GM12878 (cell line): ENCODE measurements around the gene SUGP1. TPM values are rescaled to one million over a fixed set of nuclear protein-coding genes. Genes with fewer than 3 reads are reported as not detected.
A peak's percentile ranks its signal among the peaks of the same experiment; 100 is the strongest.

Experiments
- BCL11A ChIP-seq: IDR thresholded peaks from 2 replicates; pipeline ENCODE4 v1.6.1; 2011; ENCODE audit warnings: low read depth, low read length
- BMI1 ChIP-seq: fragments of 450-650 bp; IDR thresholded peaks from 2 replicates; pipeline ENCODE4 v1.6.1; 2016; ENCODE audit warnings: mild to moderate bottlenecking, moderate library complexity, borderline replicate concordance
- CHD2 ChIP-seq: IDR thresholded peaks from 2 replicates; pipeline ENCODE4 v1.6.1; 2011; ENCODE audit warnings: low read depth, low read length, improper control_type of control experiment, borderline replicate concordance
- CREM ChIP-seq: IDR thresholded peaks from 2 replicates; pipeline ENCODE4 v1.6.1; 2014; ENCODE audit warnings: antibody characterized with exemption, low read depth
- HDAC6 ChIP-seq: fragments of 200-600 bp; sonication (generic); IDR thresholded peaks from one replicate; pipeline ENCODE4 v1.8.0; 2017; ENCODE audit warnings: antibody characterized with exemption; ENCODE audit not compliant: unreplicated experiment
- JUNB ChIP-seq: IDR thresholded peaks from 2 replicates; pipeline ENCODE4 v1.6.1; 2016; ENCODE audit warnings: antibody characterized with exemption, mild to moderate bottlenecking
- KLF5 ChIP-seq: fragments of 450-650 bp; IDR thresholded peaks from 2 replicates; pipeline ENCODE4 v1.6.1; 2014; ENCODE audit warnings: mild to moderate bottlenecking; ENCODE audit not compliant: partially characterized antibody
- LARP7 ChIP-seq: fragments of 450-650 bp; IDR thresholded peaks from 2 replicates; pipeline ENCODE4 v1.6.1; 2017; ENCODE audit warnings: mild to moderate bottlenecking
- NFXL1 ChIP-seq: fragments of 450-650 bp; IDR thresholded peaks from 2 replicates; pipeline ENCODE4 v1.6.1; 2017; ENCODE audit warnings: antibody characterized with exemption, mild to moderate bottlenecking, borderline replicate concordance
- POLR2AphosphoS5 ChIP-seq: IDR thresholded peaks from 2 replicates; pipeline ENCODE4 v1.6.1; 2011; ENCODE audit warnings: mild to moderate bottlenecking, low read length, inconsistent platforms
- RAD21 ChIP-seq: IDR thresholded peaks from 2 replicates; pipeline ENCODE4 v1.6.1; 2011; ENCODE audit warnings: mild to moderate bottlenecking, low read depth, low read length, moderate library complexity; ENCODE audit not compliant: insufficient read depth
- RUNX3 ChIP-seq: IDR thresholded peaks from 2 replicates; pipeline ENCODE4 v1.6.1; 2012; ENCODE audit warnings: low read length, inconsistent platforms
- SMARCA5 ChIP-seq: fragments of 450-650 bp; IDR thresholded peaks from 2 replicates; pipeline ENCODE4 v1.6.1; 2017; ENCODE audit warnings: mild to moderate bottlenecking
- SUPT20H ChIP-seq: IDR thresholded peaks from 2 replicates; pipeline ENCODE4 v1.6.1; 2011; ENCODE audit warnings: low read depth, mild to moderate bottlenecking, low read length, moderate library complexity, borderline replicate concordance; ENCODE audit not compliant: control insufficient read depth
- ZBED1 ChIP-seq: IDR thresholded peaks from 2 replicates; pipeline ENCODE4 v1.6.1; 2016; ENCODE audit warnings: borderline replicate concordance
- ZNF217 ChIP-seq: fragments of 450-650 bp; IDR thresholded peaks from 2 replicates; pipeline ENCODE4 v1.6.1; 2017; ENCODE audit warnings: antibody characterized with exemption, mild to moderate bottlenecking
- ZNF24 ChIP-seq: fragments of 450-650 bp; IDR thresholded peaks from 2 replicates; pipeline ENCODE4 v1.6.1; 2017; ENCODE audit warnings: antibody characterized with exemption, mild to moderate bottlenecking
- polyA plus RNA-seq, 11 experiments: library from polyadenylated mRNA; depleted of rRNA in 4 of 11; unstranded in 6 of 11; stranded (reverse) in 5 of 11; fragments of >200 nt; fragmentation: Nextera tagmentation in 4 of 11; fragmentation: Illumina TruSeq in 1 of 11; extraction: Ambion mirVana in 4 of 11; extraction: Trizol in 1 of 11; gene quantifications; 1 replicate in 1 of 11; 2 replicates in 10 of 11; pipeline versions ENCODE4 v1.2.1 to v1.2.3, GENCODE V29; 2011 to 2016; ENCODE audit warnings: inconsistent platforms in 2 of 11, missing spikeins in 2 of 11, low read depth in 1 of 11
- total RNA-seq, 4 experiments: library from RNA; depleted of rRNA in 3 of 4; stranded (reverse); fragments of >200 nt in 3 of 4; fragmentation: Illumina TruSeq in 1 of 4; extraction: Trizol in 1 of 4; gene quantifications; 2 replicates each; pipeline versions ENCODE4 v1.2.1 to v1.2.3, GENCODE V29; 2013 to 2021
- TF ChIP-seq, protein P1 (sequence below): IDR thresholded peaks from 2 replicates; pipeline ENCODE4 v1.6.1; 2012; ENCODE audit warnings: improper control_type of control experiment, low read depth, low read length; ENCODE audit not compliant: insufficient replicate concordance
- TF ChIP-seq, protein P2 (sequence below): IDR thresholded peaks from 2 replicates; pipeline ENCODE4 v1.6.1; 2011; ENCODE audit warnings: low read depth, mild to moderate bottlenecking, low read length, moderate library complexity, borderline replicate concordance; ENCODE audit errors: extremely low read depth
- TF ChIP-seq, protein P3 (sequence below): fragments of 450-650 bp; IDR thresholded peaks from 2 replicates; pipeline ENCODE4 v1.6.1; 2017; ENCODE audit warnings: low read depth, mild to moderate bottlenecking, moderate library complexity

SUGP1 gene
- total and polyA plus RNA-seq, 10 of the 15 experiments (the other 5 are each of a cell fraction or from before 2014, with no cell fraction given) = 1.6 to 70.2 (median 38.4) TPM

DNA sequence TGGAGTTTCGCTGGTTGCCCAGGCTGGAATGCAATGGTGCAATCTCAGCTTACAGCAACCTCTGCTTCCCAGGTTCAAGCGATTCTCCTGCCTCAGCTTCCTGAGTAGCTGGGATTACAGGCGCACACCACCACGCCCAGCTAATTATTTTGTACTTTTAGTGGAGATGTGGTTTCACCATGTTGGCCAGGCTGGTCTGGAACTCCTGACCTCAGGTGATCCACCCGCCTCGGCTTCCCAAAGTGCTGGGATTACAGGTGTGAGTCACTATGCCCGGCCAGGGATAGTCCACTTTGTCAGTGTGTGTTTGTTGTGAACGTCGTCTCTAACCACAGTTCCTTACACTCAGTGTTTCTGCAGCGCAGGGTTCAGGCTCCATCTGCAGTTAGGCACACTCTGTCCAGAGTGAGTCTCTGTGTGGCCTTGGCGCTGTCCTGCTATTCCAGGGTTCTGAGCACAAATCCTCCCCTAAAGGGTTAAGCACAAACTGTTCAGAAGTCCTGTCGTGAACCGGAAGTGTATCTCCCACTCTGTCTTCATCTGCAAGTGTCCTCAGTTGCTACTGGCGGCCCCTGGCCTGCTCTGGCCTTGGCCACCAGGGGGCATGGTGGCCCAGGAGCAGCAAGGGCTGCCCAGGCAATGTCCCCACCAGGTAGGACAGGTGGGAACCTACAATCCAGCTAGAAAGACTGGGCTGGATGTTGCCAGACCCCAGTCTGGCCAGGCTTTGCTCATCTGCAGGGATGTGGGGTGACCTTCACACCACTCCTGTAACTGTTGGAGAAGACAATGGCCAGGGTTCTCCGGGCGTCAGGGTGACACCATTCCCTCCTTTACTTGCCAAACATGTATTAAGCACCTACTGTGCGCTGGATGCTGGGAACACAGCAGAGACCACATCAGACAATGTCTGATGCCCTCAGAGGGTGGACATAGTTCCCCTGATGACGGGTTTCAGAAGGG lies 46.4 kb upstream of the SUGP1 start (continued):
- TF ChIP-seq, protein P1, sequence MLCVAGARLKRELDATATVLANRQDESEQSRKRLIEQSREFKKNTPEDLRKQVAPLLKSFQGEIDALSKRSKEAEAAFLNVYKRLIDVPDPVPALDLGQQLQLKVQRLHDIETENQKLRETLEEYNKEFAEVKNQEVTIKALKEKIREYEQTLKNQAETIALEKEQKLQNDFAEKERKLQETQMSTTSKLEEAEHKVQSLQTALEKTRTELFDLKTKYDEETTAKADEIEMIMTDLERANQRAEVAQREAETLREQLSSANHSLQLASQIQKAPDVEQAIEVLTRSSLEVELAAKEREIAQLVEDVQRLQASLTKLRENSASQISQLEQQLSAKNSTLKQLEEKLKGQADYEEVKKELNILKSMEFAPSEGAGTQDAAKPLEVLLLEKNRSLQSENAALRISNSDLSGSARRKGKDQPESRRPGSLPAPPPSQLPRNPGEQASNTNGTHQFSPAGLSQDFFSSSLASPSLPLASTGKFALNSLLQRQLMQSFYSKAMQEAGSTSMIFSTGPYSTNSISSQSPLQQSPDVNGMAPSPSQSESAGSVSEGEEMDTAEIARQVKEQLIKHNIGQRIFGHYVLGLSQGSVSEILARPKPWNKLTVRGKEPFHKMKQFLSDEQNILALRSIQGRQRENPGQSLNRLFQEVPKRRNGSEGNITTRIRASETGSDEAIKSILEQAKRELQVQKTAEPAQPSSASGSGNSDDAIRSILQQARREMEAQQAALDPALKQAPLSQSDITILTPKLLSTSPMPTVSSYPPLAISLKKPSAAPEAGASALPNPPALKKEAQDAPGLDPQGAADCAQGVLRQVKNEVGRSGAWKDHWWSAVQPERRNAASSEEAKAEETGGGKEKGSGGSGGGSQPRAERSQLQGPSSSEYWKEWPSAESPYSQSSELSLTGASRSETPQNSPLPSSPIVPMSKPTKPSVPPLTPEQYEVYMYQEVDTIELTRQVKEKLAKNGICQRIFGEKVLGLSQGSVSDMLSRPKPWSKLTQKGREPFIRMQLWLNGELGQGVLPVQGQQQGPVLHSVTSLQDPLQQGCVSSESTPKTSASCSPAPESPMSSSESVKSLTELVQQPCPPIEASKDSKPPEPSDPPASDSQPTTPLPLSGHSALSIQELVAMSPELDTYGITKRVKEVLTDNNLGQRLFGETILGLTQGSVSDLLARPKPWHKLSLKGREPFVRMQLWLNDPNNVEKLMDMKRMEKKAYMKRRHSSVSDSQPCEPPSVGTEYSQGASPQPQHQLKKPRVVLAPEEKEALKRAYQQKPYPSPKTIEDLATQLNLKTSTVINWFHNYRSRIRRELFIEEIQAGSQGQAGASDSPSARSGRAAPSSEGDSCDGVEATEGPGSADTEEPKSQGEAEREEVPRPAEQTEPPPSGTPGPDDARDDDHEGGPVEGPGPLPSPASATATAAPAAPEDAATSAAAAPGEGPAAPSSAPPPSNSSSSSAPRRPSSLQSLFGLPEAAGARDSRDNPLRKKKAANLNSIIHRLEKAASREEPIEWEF = no peak
- TF ChIP-seq RAD21 = peak; percentile 85
- TF ChIP-seq HDAC6 = no peak
- TF ChIP-seq CHD2 = no peak
- TF ChIP-seq BCL11A = no peak
- no peak for TF ChIP-seq ZBED1
- no peak for TF ChIP-seq POLR2AphosphoS5
- peak; percentile 36; the same call in 1 of the 2 replicates for TF ChIP-seq ZNF217
- no peak for TF ChIP-seq SUPT20H
- no peak for TF ChIP-seq LARP7
- TF ChIP-seq RUNX3 = no peak; the same call in 1 of the 2 replicates
- TF ChIP-seq NFXL1 = no peak
- no peak for TF ChIP-seq JUNB
- TF ChIP-seq, protein P2, sequence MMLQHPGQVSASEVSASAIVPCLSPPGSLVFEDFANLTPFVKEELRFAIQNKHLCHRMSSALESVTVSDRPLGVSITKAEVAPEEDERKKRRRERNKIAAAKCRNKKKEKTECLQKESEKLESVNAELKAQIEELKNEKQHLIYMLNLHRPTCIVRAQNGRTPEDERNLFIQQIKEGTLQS = no peak
- no peak for TF ChIP-seq ZNF24
- TF ChIP-seq BMI1 = no peak
- TF ChIP-seq KLF5 = no peak
- peak; percentile 80 for TF ChIP-seq SMARCA5
- no peak for TF ChIP-seq CREM
- TF ChIP-seq, protein P3, sequence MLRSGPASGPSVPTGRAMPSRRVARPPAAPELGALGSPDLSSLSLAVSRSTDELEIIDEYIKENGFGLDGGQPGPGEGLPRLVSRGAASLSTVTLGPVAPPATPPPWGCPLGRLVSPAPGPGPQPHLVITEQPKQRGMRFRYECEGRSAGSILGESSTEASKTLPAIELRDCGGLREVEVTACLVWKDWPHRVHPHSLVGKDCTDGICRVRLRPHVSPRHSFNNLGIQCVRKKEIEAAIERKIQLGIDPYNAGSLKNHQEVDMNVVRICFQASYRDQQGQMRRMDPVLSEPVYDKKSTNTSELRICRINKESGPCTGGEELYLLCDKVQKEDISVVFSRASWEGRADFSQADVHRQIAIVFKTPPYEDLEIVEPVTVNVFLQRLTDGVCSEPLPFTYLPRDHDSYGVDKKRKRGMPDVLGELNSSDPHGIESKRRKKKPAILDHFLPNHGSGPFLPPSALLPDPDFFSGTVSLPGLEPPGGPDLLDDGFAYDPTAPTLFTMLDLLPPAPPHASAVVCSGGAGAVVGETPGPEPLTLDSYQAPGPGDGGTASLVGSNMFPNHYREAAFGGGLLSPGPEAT = 0 out of 2 replicates have a peak, but pooled peaks have one; percentile 17
